H1 (cell line): Measurements from ENCODE around the gene DUOXA1. TPM values are rescaled to one million over a fixed set of nuclear protein-coding genes. Genes with fewer than 3 reads are reported as not detected.

Source experiments
- CTCF ChIA-PET: fragments of 300-600 bp; sonication (Branson Sonifier 250); formaldehyde crosslinking; loops from one replicate; lab custom pipeline; 2021; ENCODE audit not compliant: partially characterized antibody; lab: Charles Lee
- POLR2A ChIA-PET: fragments of 300-600 bp; sonication (Branson Sonifier 250); formaldehyde crosslinking; loops from one replicate; lab custom pipeline; 2021; ENCODE audit warnings: inconsistent platforms; ENCODE audit not compliant: partially characterized antibody; lab: Charles Lee
- DNase-seq, 2 experiments: peaks; one replicate each; pipeline versions ENCODE4 v3.0.0 to v3.0.0-alpha.2; 2010 to 2022; ENCODE audit warnings: low spot score in 2 of 2, low read depth in 1 of 2, mixed read lengths in 1 of 2
- FAIRE-seq: peaks from 2 replicates; lab custom pipeline; 2011; peaks lifted over from hg19 to GRCh38; lab: Jason Lieb, UNC
- H2AFZ ChIP-seq: 2 replicates; pipeline ENCODE4 v1.8.1; 2012; ENCODE audit warnings: low read length, inconsistent platforms
- H2AK5ac ChIP-seq: 2 replicates; pipeline ENCODE4 v1.6.1; 2013; ENCODE audit warnings: low read depth, low read length
- H2BK120ac ChIP-seq: replicated peaks from 2 replicates; pipeline ENCODE3; 2013; ENCODE audit warnings: low read depth, low read length, inconsistent platforms
- H2BK12ac ChIP-seq: 2 replicates; pipeline ENCODE4 v1.6.1; 2013; ENCODE audit warnings: low read depth, low read length
- H2BK15ac ChIP-seq: 2 replicates; pipeline ENCODE4 v1.6.1; 2013; ENCODE audit warnings: low read length
- H2BK20ac ChIP-seq: 2 replicates; pipeline ENCODE4 v1.6.1; 2013; ENCODE audit warnings: low read length
- H2BK5ac ChIP-seq: 2 replicates; pipeline ENCODE4 v1.6.1; 2013; ENCODE audit warnings: low read depth, low read length
- H3K14ac ChIP-seq: 2 replicates; pipeline ENCODE4 v1.6.1; 2013; ENCODE audit warnings: inconsistent platforms; ENCODE audit not compliant: insufficient read length
- H3K18ac ChIP-seq: 2 replicates; pipeline ENCODE4 v1.6.1; 2013; ENCODE audit warnings: low read length; ENCODE audit errors: extremely low read depth
- H3K23ac ChIP-seq: 2 replicates; pipeline ENCODE4 v1.6.1; 2013; ENCODE audit warnings: inconsistent platforms; ENCODE audit not compliant: insufficient read length
- H3K23me2 ChIP-seq: 2 replicates; pipeline ENCODE4 v1.6.1; 2013; ENCODE audit warnings: low read depth, low read length
- H3K27ac ChIP-seq: 2 replicates; pipeline ENCODE4 v1.6.1; 2011; ENCODE audit warnings: low read depth, low read length, inconsistent platforms
- H3K27me3 ChIP-seq, 4 experiments: replicated peaks in 1 of 4; 1 replicate in 1 of 4; 2 replicates in 3 of 4; pipeline versions ENCODE4 v1.6.1 to v1.8.1; 2011 to 2013; ENCODE audit warnings: low read length in 3 of 4, mild to moderate bottlenecking in 3 of 4, inconsistent platforms in 2 of 4, mixed read lengths in 2 of 4, moderate library complexity in 1 of 4; ENCODE audit not compliant: control insufficient read depth in 3 of 4, insufficient read depth in 3 of 4; ENCODE audit errors: extremely low read depth in 1 of 4
- H3K36me3 ChIP-seq, 4 experiments: 2 replicates each; pipeline versions ENCODE4 v1.6.1 to v1.8.1; 2011 to 2013; ENCODE audit warnings: mild to moderate bottlenecking in 4 of 4, low read length in 3 of 4, moderate library complexity in 2 of 4, control low read depth in 1 of 4, inconsistent platforms in 1 of 4; ENCODE audit not compliant: insufficient read depth in 4 of 4, control insufficient read depth in 2 of 4
- H3K4ac ChIP-seq: replicated peaks from 2 replicates; pipeline ENCODE3; 2013; ENCODE audit warnings: low read length, low read depth, mixed read lengths, inconsistent platforms; ENCODE audit not compliant: insufficient read length
- H3K4me1 ChIP-seq, 4 experiments: replicated peaks in 1 of 4; 1 replicate in 1 of 4; 2 replicates in 3 of 4; pipeline versions ENCODE4 v1.6.1 to v1.8.1; 2011 to 2013; ENCODE audit warnings: low read length in 3 of 4, inconsistent platforms in 2 of 4, mixed read lengths in 1 of 4; ENCODE audit not compliant: insufficient read depth in 4 of 4, control insufficient read depth in 3 of 4
- H3K4me2 ChIP-seq, 2 experiments: 2 replicates each; pipeline versions ENCODE4 v1.6.1 to v1.8.1; 2011 to 2013; ENCODE audit warnings: low read depth in 2 of 2, low read length in 2 of 2, control low read depth in 1 of 2, inconsistent platforms in 1 of 2, mild to moderate bottlenecking in 1 of 2; ENCODE audit not compliant: insufficient read depth in 1 of 2
- H3K4me3 ChIP-seq, 4 experiments: fragments of 200-600, 300-600 bp in 1 of 4; sonication (generic), shearing (Covaris generic), sonication (Bioruptor Twin) in 1 of 4; 2 replicates each; pipeline versions ENCODE4 v1.5.1 to v1.8.1; 2011 to 2016; ENCODE audit warnings: low read length in 4 of 4, low read depth in 3 of 4, control low read depth in 2 of 4, inconsistent platforms in 2 of 4, mild to moderate bottlenecking in 2 of 4, mixed read lengths in 1 of 4, moderate library complexity in 1 of 4; ENCODE audit not compliant: insufficient read depth in 2 of 4; ENCODE audit errors: extremely low read depth in 1 of 4
- H3K56ac ChIP-seq: replicated peaks from 2 replicates; pipeline ENCODE3; 2013; ENCODE audit warnings: low read depth, mild to moderate bottlenecking, mixed read lengths, low read length, inconsistent platforms; ENCODE audit not compliant: insufficient read length
- H3K79me1 ChIP-seq: 2 replicates; pipeline ENCODE4 v1.6.1; 2013; ENCODE audit warnings: low read depth, low read length, control low read depth
- H3K79me2 ChIP-seq, 2 experiments: 2 replicates each; pipeline versions ENCODE4 v1.6.1 to v1.8.1; 2012 to 2013; ENCODE audit warnings: low read length in 2 of 2, mild to moderate bottlenecking in 2 of 2, inconsistent platforms in 1 of 2; ENCODE audit not compliant: insufficient read depth in 2 of 2, control insufficient read depth in 1 of 2
- H3K9ac ChIP-seq, 4 experiments: replicated peaks in 1 of 4; 1 replicate in 1 of 4; 2 replicates in 3 of 4; pipeline versions ENCODE4 v1.6.1 to v1.8.1; 2011 to 2013; ENCODE audit warnings: low read depth in 3 of 4, low read length in 3 of 4, control low read depth in 2 of 4, mild to moderate bottlenecking in 2 of 4, moderate library complexity in 2 of 4, inconsistent platforms in 1 of 4; ENCODE audit errors: extremely low read depth in 1 of 4
- H3K9me3 ChIP-seq, 2 experiments: 2 replicates each; pipeline versions ENCODE4 v1.6.1 to v1.8.1; 2012 to 2013; ENCODE audit warnings: mild to moderate bottlenecking in 2 of 2, moderate library complexity in 2 of 2, control low read depth in 1 of 2, inconsistent platforms in 1 of 2, low read depth in 1 of 2, low read length in 1 of 2, mixed read lengths in 1 of 2; ENCODE audit not compliant: insufficient read depth in 2 of 2
- H4K20me1 ChIP-seq, 2 experiments: replicated peaks in 1 of 2; 2 replicates each; pipeline versions ENCODE3 to v1.8.1; 2011 to 2013; ENCODE audit warnings: inconsistent platforms in 2 of 2, low read length in 2 of 2, mild to moderate bottlenecking in 1 of 2; ENCODE audit not compliant: insufficient read depth in 2 of 2, control insufficient read depth in 1 of 2
- H4K5ac ChIP-seq: 2 replicates; pipeline ENCODE4 v1.6.1; 2013; ENCODE audit warnings: low read length, low read depth, mixed read lengths, inconsistent platforms; ENCODE audit not compliant: insufficient read length
- H4K8ac ChIP-seq: 2 replicates; pipeline ENCODE4 v1.8.0; 2013; ENCODE audit warnings: mild to moderate bottlenecking, moderate library complexity, low read length, inconsistent platforms; ENCODE audit not compliant: insufficient read depth; ENCODE audit errors: extremely low read depth
- H4K91ac ChIP-seq: replicated peaks from 2 replicates; pipeline ENCODE3; 2013; ENCODE audit warnings: low read length, mixed read lengths, inconsistent platforms; ENCODE audit not compliant: insufficient read length
- ATF2 ChIP-seq: IDR thresholded peaks from 2 replicates; pipeline ENCODE4 v1.6.1; 2012; ENCODE audit warnings: low read length, inconsistent platforms
- JUND ChIP-seq: IDR thresholded peaks from 2 replicates; pipeline ENCODE4 v1.6.1; 2011; ENCODE audit warnings: mild to moderate bottlenecking, improper control_type of control experiment, low read length
- KDM4A ChIP-seq: IDR thresholded peaks from one replicate; pipeline ENCODE4 v1.7.1; 2012; ENCODE audit warnings: low read depth, mild to moderate bottlenecking, moderate library complexity, low read length, inconsistent platforms; ENCODE audit not compliant: severe bottlenecking
- MAFK ChIP-seq: IDR thresholded peaks from 2 replicates; pipeline ENCODE4 v1.6.1; 2012; ENCODE audit warnings: low read depth, mild to moderate bottlenecking, improper control_type of control experiment, low read length
- POLR2A ChIP-seq, 2 experiments: IDR thresholded peaks; 1 replicate in 1 of 2; 2 replicates in 1 of 2; pipeline ENCODE4 v1.6.1; 2011; ENCODE audit warnings: low read depth in 2 of 2, low read length in 2 of 2, mild to moderate bottlenecking in 2 of 2; ENCODE audit errors: control extremely low read depth in 1 of 2
- POLR2AphosphoS5 ChIP-seq: IDR thresholded peaks from 2 replicates; pipeline ENCODE4 v1.6.1; 2011; ENCODE audit warnings: low read depth, low read length
- SAP30 ChIP-seq: fragments of 300-600 bp; sonication (generic); IDR thresholded peaks from 2 replicates; pipeline ENCODE4 v1.7.1; 2012; ENCODE audit warnings: low read length, moderate library complexity, mild to moderate bottlenecking, inconsistent platforms; ENCODE audit not compliant: insufficient read depth, insufficient replicate concordance
- SIN3A ChIP-seq, 2 experiments: IDR thresholded peaks in 1 of 2; conservative IDR thresholded peaks in 1 of 2; 2 replicates each; pipeline ENCODE4 v1.6.1; 2011 to 2012; ENCODE audit warnings: low read length in 2 of 2, improper control_type of control experiment in 1 of 2, low read depth in 1 of 2, mild to moderate bottlenecking in 1 of 2
- SP1 ChIP-seq: IDR thresholded peaks from 2 replicates; pipeline ENCODE4 v1.6.1; 2011; ENCODE audit warnings: low read depth, low read length
- SP4 ChIP-seq: IDR thresholded peaks from 2 replicates; pipeline ENCODE4 v1.6.1; 2012; ENCODE audit warnings: low read length, inconsistent platforms
- TCF12 ChIP-seq: IDR thresholded peaks from 2 replicates; pipeline ENCODE4 v1.6.1; 2011; ENCODE audit warnings: low read depth, mild to moderate bottlenecking, low read length
- YY1 ChIP-seq: IDR thresholded peaks from 2 replicates; pipeline ENCODE4 v1.6.1; 2011; ENCODE audit warnings: low read depth, mild to moderate bottlenecking, low read length
- WGBS, 2 experiments: shearing (Covaris generic) in 1 of 2; methylation state at CpG; one replicate each; pipeline versions ENCODE4 v1.1.6 to v1.1.7; 2013 to 2015; ENCODE audit warnings: low lambda C conversion rate in 2 of 2, mixed read lengths in 2 of 2, inconsistent platforms in 1 of 2, low coverage in 1 of 2, missing lambda C conversion rate in 1 of 2; ENCODE audit not compliant: insufficient replicate concordance in 2 of 2, insufficient coverage in 1 of 2, insufficient read length in 1 of 2; ENCODE audit errors: extremely low coverage in 1 of 2, missing lambda C conversion rate in 1 of 2; 5-methylcytosine and 5-hydroxymethylcytosine counted together
- polyA plus RNA-seq, 7 experiments: library from polyadenylated mRNA; depleted of rRNA in 3 of 7; stranded (reverse) in 5 of 7; unstranded in 2 of 7; fragments of >200 nt in 5 of 7; fragments of 200-250 nt in 2 of 7; gene quantifications; 1 replicate in 5 of 7; 2 replicates in 1 of 7; 4 replicates in 1 of 7; pipeline versions ENCODE4 v1.2.1 to v1.2.3, GENCODE V29; 2011 to 2013; ENCODE audit warnings: missing spikeins in 2 of 7, mixed read lengths in 2 of 7
- total RNA-seq: library from RNA; stranded (reverse); fragmentation: NEBNext Ultra II Directional; extraction: Animal tissue kit (Norgen Biotek cat#: 25700); gene quantifications from 2 replicates; pipeline ENCODE4 v1.2.1, GENCODE V29; 2021

Gene DUOXA1
- total and polyA plus RNA-seq, 2 of the 8 experiments (the other 6 are each of a cell fraction or from before 2014, with no cell fraction given) = 0.18 TPM; not detected in 1

GRCh38 chr15:45143056-45143455, 13.4 kb upstream of the DUOXA1 start:
- no peak overlapping the region for H2BK15ac ChIP-seq
- WGBS, 2 experiments = 86% methylated on average over 6 of the region's 7 CpGs; no CpG with 5 or more reads in 1 of the 2 experiments
- no peaks in the 10 kb centered on the region; the same call in 1 of the 2 replicates for H3K79me1 ChIP-seq
- POLR2A ChIA-PET = interaction anchor here (2.0 kb wide), 1 partner anchor 13 kb away, joined by 6 read pairs; the partner anchor contains the start of genes DUOX1 and DUOXA1
- H4K91ac ChIP-seq = no peak overlapping the region
- H4K5ac ChIP-seq = no peak overlapping the region
- FAIRE-seq (no peak), DNase-seq (no peak)
- H3K9me3 ChIP-seq = no peaks in the 10 kb centered on the region
- H3K14ac ChIP-seq = no peak overlapping the region
- H2BK5ac ChIP-seq = no peak overlapping the region
- no peak overlapping the region for H2BK20ac ChIP-seq
- H3K27ac ChIP-seq = no peak overlapping the region
- H3K27me3 ChIP-seq = peaks cover 0 to 2% (median 0%) of the 10 kb centered on the region in 4 experiments; a peak in 1 of 7 replicates
- H2AFZ ChIP-seq = no peak overlapping the region
- CTCF ChIA-PET = interaction anchor here (0.7 to 10.1 kb wide), 10 partner anchors 9 to 37 kb away, joined by 3 to 57 read pairs (median 4); partner anchors contain the start of genes DUOX1 and DUOXA1
- no peak overlapping the region for H3K4me2 ChIP-seq
- no peaks in the 10 kb centered on the region for H3K23me2 ChIP-seq
- no peak overlapping the region for H3K23ac ChIP-seq
- H3K18ac ChIP-seq = no peak overlapping the region
- H3K4me3 ChIP-seq = no peak overlapping the region
- H2BK12ac ChIP-seq = no peak overlapping the region
- H4K8ac ChIP-seq = no peak overlapping the region
- H3K36me3 ChIP-seq = no peaks in the 10 kb centered on the region
- no peak overlapping the region for H2BK120ac ChIP-seq
- H3K79me2 ChIP-seq = no peaks in the 10 kb centered on the region
- H3K56ac ChIP-seq = no peak overlapping the region
- no peak overlapping the region for H3K4ac ChIP-seq
- H3K9ac ChIP-seq = no peak overlapping the region
- H4K20me1 ChIP-seq = no peaks in the 10 kb centered on the region
- no peaks in the 10 kb centered on the region; a peak in 1 of 7 replicates for H3K4me1 ChIP-seq
- H2AK5ac ChIP-seq = no peak overlapping the region
- no peak for TF ChIP-seq SP1
- no peak for TF ChIP-seq TCF12
- no peak for TF ChIP-seq KDM4A
- TF ChIP-seq SIN3A (conservative IDR thresholded peaks at IDR 0.05 in 1 of 2, IDR thresholded peaks at IDR 0.05 in 1 of 2; ENCODE audit: low read depth in 1 of 2, low read length in 2 of 2) = no peak
- no peak for TF ChIP-seq YY1
- no peak for TF ChIP-seq ATF2
- TF ChIP-seq POLR2AphosphoS5 = no peak
- no peak for TF ChIP-seq POLR2A (IDR thresholded peaks at IDR 0.05; ENCODE audit: control extremely low read depth in 1 of 2, low read depth in 2 of 2, low read length in 2 of 2)
- TF ChIP-seq SP4 = no peak
- no peak for TF ChIP-seq JUND
- no peak for TF ChIP-seq MAFK
- TF ChIP-seq SAP30 = no peak
